ENCODE data around the gene PRKCD.
A peak's percentile ranks its signal among the peaks of the same experiment; 100 is the strongest.

PRKCD gene

DNA sequence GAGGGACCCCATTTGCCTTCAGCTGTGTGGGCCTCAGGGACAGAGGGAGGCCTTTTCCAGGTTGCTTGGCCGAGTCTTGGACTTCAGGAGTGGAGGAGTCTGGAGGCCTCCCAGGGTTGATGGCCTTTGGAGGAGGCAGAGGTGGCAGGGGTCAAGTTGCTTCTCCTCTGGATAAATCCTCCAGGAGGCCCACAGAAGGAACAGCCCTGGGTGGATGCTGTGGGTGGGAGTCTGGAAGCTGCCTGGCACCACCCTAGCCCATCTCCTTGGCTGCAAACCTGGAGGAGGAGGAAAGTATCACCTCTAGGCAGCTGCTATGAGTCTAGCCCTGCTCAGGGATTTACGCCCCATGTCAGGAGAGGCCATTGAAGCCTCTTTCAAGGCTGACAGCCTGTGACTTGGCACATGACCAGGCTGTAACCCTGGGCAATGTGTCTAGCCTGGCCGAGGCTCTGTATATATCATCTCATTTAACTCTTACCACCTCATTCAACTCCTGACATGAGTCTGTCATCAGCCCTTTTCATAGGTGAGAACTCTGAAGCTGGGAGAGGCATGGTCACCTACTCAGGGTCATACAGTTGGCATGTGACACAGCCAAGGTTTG, 2.9 kb upstream of the PRKCD start:
- no peak for DNase-seq

DNA sequence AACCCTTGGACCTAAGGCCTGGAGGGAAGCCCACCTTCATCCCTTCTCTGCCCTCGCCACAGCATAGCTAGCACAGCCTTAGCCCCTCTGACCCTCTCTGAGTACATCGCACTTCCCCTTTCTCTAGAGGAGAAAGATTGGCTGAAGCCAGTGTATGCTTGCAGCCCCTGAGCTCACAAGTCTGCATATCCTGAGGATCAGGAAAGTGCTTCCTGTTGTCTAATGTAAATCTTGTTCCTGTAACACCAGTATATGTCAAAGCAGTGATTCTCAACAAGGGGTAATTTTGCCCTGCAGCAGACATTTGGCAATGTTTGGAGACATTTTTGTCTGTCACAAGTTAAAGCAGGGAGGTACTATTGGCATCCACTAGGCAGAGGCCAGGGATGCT, 2.2 kb upstream of the PRKCD start:
- no peak for DNase-seq

DNA sequence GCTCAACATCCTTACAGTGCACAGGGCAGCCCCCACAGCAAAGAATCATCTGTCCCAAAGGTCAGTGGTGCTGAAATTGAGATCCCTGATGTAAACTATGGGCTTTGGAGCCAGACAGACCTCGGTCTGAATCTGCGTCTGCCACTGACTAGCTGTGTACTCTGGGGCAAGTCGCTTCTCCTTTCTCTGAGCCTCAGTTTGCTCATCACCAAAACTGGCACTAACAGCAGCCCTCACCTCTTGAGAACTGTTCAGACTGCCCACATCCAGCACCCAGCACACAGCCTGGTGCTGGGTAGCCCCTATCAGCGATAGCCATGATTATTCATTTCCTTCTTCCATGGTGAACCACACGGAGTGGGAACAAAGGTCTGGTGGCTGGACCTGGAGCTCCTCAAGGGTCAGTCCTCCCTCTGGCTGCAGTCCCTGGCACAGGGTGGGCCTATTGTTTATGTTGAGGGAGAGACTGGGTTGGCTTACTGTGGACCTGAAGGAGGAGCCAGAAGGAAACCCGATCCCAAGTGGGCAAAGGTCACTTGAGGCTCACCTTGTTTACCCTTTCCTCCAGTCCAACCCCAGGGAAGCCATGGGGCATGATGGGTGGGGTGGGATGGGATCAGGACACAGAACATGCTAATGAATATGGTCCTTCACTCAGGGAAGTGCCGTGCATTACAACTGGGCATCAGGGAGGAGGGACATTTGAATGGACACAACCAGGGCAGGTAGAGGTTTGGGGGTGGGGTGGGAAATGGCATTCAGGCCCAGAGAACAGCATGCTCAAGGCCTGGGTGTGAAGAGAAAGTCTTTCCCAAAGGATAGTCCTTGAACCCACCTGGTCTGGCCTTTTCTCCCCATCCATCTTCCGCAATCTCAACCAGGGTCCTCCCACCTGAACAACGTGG, 1.6 kb upstream of the PRKCD start:
- peak; percentile 54 for DNase-seq

DNA sequence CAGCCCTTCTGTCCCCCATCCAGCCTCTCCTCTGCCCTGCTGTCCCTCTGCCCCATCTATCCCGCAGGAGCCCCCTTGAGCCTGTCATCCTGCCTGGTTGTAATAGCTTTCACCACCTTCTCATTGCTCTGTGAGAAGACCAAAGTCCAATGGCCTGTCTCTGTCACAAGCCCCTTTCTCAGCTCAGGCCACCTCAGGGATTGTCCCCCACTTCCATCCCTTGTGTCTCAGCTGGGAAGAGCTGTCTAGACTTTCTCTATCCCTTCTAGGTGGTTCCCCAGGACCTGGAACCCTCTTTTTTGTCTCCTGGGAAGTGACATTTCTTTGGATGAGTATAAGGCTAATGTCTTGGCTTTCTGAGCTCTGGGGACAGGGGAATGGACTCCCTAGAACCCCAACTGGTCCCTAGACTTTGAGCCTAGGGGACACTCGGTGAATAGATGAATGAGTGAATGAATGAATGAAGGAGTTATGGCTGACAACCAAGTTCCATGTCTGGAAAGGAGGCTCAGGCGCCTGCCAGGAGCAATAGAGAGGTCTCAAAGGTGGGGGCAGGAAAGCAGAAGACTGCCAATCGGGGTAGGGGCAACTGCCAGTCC, 849 bp upstream of the PRKCD start:
- no peak for DNase-seq

DNA sequence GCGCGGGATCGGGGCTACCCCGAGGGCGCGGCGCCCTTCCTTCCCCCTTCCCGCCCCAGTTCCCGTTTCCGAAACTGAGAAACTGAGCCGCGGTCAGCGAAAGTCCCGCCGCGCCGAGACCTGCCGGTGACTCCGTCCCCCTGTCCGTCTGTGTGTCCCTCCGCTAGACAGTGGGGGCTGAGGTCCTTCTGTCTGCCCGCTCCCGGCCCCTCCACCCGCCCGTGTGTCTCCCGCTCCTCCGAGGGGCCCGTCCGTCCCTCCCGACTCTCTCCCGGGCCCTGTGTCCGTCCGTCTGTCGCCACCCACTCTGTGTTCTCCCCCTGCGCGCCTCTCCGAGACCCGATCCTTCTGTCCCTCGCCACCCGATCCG, 426 bp downstream of the PRKCD start:
- DNase-seq = peak; percentile 48

DNA sequence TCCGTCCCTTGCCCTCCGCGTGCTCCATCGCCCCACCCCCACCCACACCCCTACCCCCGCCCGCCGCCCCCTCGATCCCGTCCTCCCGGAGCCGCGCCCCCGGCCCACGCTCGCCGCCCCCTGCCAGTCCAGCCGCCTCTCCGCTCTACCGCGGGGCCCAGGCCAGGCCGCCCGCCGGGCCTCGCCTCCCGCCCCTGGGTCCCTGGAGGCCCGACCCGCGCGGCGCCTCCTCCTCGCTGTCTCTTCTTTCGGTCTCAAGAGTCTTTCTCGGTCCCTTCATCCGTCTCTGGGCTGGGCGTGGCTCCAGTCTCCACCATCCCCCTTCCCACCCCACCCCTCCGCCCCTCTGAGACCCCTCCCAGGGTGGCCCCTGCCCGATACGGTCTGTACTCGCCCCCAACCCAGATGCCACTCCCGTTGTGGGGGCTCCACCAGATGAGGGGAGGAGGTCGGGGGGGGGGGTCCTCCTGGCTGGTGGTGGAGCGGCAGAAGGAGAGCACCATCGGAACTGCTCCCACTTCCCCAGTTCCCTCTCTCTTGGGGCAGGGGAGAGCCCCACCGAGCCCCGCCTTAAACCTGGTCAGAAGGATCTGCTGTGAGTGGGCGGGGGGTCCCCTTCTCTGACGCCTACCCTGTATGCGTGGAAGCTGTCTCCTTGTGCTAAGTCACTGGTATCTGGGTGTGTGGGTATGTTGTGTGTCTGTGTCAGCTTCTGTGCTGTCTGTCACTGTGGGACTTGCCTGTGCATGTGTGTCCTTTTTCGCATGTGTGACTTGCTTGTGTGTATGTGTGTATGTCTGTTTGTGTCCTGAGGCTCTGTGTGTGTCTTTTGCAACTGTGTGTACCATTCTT, 1.0 kb downstream of the PRKCD start:
- peak; percentile 48 for DNase-seq

DNA sequence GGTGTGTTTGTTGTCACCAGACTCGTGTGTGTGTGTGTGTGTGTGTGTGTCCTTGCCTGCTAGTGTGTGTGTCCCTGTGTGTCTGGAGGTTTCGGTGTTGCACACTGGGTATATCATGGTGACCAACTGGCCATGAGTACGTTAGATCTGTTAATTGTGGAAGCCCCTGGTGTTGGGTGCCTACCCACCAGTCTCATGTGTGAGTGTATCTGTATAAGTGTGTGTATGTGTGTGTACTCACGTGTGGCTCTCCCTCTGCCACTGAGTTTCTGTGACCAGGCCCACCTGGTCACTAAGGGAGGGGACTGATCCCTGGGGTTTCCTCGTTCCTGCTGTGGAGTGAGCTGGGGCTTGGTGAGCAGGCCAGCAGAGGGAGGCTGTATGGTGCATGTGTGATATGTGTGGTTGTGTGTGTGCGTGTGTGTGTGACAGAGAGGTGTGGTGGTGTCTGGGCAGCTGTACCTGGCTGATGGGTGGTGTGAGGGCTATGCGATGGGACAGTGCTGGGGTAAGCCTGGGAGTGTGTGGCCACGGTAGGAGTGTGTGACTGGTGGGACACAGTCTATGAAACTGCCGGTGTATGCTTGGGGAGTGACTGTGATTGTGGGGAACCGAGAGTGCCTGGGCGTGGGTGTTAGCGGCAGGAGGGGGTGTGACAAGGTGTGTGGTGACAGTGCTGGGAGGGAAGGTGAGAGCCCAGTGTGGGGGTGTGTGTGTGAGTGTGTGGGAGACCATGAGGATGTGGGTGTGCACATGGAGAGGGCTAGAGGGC, 1.8 kb downstream of the PRKCD start:
- no peak for DNase-seq

DNA sequence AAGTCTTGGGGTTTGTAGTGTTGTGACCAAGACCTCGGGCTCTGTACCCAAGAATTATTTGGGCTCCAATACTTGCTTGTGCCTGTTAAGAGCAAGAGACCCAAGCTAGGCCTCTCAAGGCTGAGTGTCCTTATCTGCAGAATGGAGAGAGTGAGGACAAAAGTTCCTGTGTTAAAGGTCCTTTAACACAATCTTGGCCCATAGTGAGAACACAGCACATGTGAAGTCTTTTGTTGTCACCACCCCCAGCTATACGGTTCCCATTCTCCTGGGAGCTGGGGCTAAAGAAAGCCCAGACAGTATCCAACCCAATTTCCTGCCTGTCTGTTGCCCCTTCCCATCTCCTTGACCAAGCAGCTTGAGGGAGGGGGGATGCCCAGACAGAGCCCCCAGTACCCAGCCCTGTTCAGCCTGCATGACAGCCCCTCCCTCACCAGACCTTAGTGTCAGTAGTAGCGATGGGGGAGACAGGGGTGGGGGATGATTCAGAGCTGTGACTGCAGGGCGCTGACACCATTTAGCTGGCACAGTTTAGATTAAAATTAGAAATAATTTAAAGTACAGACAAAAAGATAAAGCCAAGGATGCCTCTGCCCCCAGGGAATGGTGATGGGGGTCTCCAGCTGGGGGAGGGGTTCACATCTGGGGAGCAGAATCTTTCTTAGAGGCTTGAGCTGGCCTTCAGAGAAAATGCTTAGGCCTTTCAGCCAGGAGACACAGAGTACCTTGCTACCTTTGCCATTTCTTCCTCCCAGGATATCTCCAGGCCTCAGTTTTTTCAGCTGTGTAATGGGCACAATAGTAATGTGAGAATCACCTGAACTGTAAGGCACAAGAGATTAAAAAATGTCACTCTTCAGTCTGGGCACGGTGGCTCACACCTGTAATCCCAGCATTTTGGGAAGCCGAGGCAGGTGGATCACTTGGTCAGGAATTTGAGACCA, 2.7 kb downstream of the PRKCD start:
- no peak for DNase-seq

DNA sequence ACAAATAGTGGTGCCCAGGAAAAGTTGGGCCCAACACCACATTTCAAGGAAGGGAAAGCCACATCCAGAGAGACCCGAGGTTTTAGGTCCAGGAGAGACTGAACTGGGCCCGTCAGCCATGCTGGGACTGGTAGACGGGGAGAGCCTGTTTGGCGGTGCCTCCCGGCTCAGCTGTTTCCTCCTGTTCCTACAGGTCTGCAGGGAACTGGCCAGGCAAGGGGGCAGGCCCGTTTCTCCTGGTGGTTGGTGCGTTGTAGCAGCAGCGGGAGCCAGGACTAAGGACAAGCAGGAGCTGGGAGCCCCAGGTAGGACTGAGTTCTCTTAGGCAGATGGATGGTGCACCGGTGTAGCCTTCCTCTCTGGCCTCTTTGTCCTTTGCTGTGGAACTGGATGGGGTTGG, 3.9 kb downstream of the PRKCD start:
- DNase-seq = no peak

DNA sequence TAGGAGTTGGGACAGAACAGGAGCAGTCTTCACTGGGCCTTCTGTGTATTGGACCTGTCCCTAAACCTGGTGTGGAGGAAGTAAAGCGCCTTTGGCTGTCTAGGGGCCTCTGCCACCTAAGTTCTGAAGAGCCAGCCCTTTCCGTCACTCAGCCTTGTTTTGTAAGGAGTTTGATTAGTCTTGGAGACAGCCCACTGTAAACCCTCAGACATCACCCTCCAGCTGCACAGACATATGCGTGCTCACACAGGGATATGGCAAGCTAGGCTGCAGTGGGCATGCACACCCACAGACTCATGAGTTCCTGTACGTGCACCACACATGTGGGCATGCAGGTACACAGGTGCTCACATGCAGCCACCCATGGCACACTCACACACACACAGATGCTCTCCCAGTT, 5.2 kb downstream of the PRKCD start:
- no peak for DNase-seq

DNA sequence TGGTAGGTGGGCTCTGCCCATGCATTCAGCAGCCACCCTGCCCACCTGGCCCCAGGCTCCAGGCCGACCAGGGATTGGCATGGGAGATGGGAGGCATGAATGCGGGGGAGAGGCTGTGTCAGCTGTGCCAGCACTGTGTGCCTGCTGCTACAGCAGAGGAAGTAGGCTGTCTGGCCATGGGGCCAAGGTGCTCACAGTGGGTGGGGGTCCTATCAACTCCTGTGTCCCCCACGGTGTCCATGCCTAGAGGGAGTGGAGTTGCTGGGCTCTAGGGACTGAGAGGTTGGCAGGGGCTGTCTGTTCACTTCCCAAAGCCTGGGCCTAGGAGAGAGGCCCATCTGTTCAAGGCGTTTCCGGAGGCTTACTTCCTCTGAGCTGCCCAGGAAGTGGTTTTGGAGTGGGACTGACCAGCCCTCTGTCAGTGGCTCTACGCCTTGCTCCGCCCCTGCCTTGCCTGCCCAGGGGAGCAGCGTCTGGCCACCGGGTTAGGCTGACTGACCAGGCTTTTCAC, 5.8 kb downstream of the PRKCD start:
- DNase-seq = no peak

DNA sequence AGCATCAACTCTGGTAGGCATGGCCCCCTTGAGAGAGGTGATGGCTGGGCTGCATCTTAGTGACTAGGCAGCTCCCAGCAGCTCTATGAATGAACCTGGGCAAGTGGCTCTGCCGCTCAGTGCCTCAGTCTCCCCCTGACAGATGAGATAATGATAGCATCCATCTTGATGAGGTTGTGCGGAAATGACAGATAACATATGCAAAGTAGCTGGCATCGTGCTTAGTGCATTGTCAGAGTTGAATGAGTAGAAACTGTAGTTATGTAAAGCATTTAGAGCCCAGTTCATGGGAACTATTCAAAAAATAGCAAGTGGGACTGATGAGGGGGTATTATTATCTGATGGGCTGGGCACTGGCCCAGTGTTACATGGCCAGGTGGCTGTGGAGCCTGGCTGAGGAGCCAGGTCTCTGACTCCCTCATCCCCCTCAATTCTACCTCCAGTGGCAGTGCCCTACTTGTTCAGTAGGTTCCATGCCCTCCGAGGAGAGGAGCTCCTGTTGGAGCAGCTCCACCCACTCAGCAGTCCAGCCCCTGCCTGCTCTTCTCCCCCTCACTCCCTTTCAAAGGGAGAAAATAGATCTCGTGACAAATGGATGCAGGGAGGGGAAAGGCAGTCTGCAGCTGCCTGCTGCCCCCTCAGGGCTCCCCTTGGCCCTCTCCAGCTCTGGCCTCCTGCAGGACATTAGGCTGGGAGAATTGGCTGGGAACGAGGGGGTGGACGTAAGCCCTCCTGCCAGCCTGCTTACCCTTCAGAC, 6.6 kb downstream of the PRKCD start:
- no peak for DNase-seq

DNA sequence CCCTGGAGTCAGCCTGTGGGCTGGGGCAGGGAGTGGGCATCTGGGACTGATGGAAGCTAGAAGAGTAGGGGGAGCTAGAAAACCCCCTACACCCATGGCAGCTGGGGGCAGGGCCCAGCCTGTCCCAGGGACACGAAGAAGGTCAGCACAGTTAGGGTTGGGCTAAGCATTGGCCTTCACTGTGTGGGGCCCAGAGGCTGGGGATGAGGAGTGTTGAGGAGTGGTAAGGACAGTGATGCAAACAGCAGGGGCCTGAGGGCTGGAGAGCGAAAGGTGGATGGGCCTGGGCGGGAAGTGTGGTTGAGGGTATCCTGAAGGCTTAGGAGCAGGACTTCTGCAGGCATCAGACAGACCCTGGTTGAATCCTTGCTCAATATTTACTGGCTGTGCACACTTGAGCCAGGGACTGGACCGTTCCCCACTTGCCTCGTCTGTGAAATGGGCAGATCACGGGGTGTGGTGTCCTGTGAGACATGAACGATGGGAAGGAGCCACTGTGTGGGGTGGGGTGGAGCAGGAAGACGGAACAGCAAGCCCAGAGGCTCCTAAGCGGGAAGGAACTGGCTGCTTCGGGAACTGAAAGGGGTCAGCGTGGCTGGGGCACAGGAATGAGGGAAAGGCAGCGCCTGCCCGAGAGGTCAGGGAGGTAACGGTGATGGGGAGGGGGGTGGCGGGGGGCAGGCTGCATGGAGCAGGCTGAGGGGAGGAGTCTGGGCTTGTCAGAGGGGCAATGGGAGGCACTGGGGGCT, 7.3 kb downstream of the PRKCD start:
- no peak for DNase-seq

DNA sequence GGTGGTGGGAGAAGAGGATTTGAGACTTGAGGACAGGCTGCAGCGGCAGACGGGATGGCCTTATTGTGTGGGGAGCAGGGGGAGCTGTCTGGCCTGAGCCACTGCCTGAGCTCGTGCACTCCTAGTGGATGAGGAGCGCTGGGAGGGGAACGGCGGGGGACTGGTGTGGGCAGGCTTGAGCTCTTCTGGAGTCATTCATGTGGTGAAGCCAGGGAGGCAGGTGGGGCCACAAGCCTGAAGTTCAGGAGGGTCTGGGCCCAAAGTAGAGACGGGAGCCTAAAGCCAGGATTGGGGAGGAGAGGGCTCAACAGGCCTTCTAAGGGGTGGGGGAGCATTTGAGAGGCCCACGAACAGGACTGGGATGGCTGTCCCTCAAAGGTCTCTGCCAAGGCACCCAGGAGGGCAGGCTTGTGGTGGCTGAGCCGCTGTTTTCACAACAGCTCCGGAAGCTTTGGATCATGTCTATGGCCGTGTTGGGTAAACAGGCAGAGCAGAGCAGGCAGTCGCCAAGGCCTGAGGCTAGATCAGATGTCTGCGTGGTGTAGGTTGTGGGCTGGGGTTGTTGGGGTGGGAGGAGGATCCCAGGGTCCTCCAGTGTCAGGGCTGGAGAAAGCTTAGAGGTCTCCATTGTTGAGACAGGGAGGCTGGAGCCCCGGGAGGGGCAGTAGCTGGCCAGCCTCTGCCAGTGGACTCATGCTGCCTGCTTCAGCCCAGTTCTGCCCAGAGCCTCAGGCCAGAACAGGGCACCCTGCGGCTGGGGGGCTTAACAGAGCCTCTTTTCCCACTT, 8.2 kb downstream of the PRKCD start:
- no peak for DNase-seq

DNA sequence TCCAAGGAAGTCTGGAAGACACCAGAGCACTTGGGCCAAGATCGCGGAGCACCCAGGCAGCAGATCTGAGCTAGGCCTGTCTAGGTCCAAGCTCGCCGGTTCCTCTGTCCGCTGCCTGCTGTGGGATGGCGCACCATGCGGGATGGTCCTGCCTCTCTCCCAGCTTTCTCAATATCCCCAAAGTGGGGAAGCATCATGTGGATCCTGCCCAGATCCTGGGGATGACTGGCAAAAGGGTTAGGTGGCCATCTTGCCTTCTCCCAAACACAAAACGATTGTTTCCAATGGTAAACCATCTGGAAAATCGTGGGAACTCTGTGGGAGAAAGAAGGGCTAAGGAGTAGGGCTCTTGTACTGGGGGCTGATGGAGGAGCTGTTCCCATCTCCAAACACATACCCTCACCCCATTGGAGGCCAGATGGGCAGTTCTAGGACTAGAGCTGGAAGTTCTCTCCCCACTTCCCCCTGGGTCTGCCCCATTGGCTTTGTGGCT, 8.9 kb downstream of the PRKCD start:
- DNase-seq = no peak

DNA sequence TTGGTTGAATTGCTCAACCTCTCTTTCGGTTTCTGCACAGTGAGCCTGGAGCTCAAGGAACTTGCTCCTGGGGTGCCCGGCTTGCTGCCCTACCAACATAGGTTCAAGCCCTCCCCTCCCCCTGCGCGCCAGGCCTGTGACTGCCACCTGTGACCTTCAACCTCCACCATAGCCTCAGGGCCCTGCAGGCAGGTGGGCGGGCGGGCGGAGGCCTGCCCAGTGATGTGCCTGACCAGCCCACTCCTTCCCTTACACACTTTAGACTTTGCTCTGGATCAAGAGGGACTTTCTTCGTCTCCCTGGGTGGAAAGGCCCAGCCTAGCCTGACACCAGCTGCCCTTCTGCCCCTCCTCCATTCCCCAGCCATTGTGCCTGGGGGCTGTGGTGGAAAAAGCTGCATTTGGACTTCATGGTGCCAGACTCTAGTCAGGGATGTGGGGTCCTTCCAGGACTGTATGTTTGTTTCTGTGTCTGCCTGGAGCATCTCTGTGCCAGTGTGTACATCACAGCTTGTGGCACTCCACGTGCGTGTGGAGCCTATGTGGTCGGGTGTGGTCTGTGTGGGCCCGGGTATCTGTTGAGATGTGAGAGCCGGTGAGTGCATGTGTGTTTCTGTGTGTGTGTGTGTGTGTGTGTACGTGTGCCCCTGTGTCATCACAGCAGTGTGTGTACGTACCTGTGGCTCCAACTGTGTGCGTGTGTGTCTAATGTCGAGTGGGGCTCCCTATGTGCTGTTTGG, 9.5 kb downstream of the PRKCD start:
- DNase-seq = no peak

DNA sequence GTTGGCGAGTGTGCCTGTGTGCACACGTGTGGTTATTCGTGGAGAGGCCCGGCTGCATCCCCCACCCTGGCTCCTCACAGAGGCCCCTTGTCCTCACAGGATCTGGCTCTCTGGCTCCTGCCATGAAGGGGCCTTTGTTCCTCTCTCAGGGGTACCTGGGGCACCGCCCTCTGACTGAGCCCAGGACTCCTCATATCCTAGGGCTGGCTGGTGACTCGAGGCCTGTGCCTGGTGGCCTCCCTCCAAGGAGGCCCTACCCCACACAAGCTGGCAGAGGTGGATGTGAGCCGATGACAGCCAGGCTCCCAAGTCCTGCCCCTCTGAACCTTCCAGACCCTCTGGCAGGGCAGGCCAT, 10.0 kb downstream of the PRKCD start:
- DNase-seq = no peak

Data from NCI-H146 (cell line).